ENCODE measurements around the gene HADHB.

- TF ChIP-seq CTCF (IDR thresholded peaks at IDR 0.05; ENCODE audit: insufficient read depth, low read length), result no peak
- no peak for TF ChIP-seq GABPA (IDR thresholded peaks at IDR 0.05; ENCODE audit: low read depth)
- TF ChIP-seq SPI1 (IDR thresholded peaks at IDR 0.05; ENCODE audit: borderline replicate concordance, low read depth), result no peak
Observed at GRCh38 chr2:26212011-26212410, 32.7 kb upstream of the HADHB start.
